Osteocyte (in vitro differentiated cells): ENCODE data around the gene NOVA2. TPM values are rescaled to one million over a fixed set of nuclear protein-coding genes. Genes with fewer than 3 reads are reported as not detected.

ENCODE experiments used
- DNase-seq: peaks from one replicate; pipeline ENCODE4 v3.0.0; 2021; ENCODE audit warnings: mixed read lengths; ENCODE audit not compliant: unreplicated experiment; ENCODE audit errors: extremely low spot score
- H3K27ac Mint-ChIP-seq: one replicate; pipeline ENCODE4 v1.8.0; 2021; ENCODE audit warnings: mild to moderate bottlenecking, mixed read lengths; ENCODE audit not compliant: unreplicated experiment
- H3K27me3 Mint-ChIP-seq: one replicate; pipeline ENCODE4 v1.8.0; 2021; ENCODE audit warnings: mixed read lengths; ENCODE audit not compliant: unreplicated experiment
- H3K36me3 Mint-ChIP-seq: one replicate; pipeline ENCODE4 v1.8.0; 2021; ENCODE audit warnings: mixed read lengths; ENCODE audit not compliant: unreplicated experiment
- H3K4me1 Mint-ChIP-seq: one replicate; pipeline ENCODE4 v1.8.0; 2021; ENCODE audit warnings: mixed read lengths; ENCODE audit not compliant: unreplicated experiment
- H3K4me3 Mint-ChIP-seq: one replicate; pipeline ENCODE4 v1.8.0; 2021; ENCODE audit warnings: mild to moderate bottlenecking, moderate library complexity, mixed read lengths; ENCODE audit not compliant: unreplicated experiment
- H3K9me3 Mint-ChIP-seq: one replicate; pipeline ENCODE4 v1.8.0; 2021; ENCODE audit warnings: mixed read lengths; ENCODE audit not compliant: unreplicated experiment
- CTCF ChIP-seq: fragments of 200-600 bp; sonication (generic); IDR thresholded peaks from 2 replicates; pipeline ENCODE4 v1.5.0; 2021; ENCODE audit warnings: antibody characterized with exemption, mild to moderate bottlenecking, moderate library complexity
- total RNA-seq: library from RNA; stranded (reverse); gene quantifications from 2 replicates; pipeline ENCODE4 v1.2.1, GENCODE V29; 2021

Gene NOVA2
- total RNA-seq, 1 donor from 2014 or later: not detected

GRCh38 chr19:45976178-45976577 is 2.5 kb upstream of the NOVA2 start:
- TF ChIP-seq CTCF: no peak
- Mint-ChIP-seq H3K4me1 (peaks cover 4% of the 10 kb centered on the region), H3K9me3 (no peaks in the 10 kb centered on the region), H3K4me3 (no peak overlapping the region), H3K27me3 (peaks cover 61% of the 10 kb centered on the region), H3K27ac (no peak overlapping the region), H3K36me3 (no peaks in the 10 kb centered on the region)
- no peak for DNase-seq

DNA sequence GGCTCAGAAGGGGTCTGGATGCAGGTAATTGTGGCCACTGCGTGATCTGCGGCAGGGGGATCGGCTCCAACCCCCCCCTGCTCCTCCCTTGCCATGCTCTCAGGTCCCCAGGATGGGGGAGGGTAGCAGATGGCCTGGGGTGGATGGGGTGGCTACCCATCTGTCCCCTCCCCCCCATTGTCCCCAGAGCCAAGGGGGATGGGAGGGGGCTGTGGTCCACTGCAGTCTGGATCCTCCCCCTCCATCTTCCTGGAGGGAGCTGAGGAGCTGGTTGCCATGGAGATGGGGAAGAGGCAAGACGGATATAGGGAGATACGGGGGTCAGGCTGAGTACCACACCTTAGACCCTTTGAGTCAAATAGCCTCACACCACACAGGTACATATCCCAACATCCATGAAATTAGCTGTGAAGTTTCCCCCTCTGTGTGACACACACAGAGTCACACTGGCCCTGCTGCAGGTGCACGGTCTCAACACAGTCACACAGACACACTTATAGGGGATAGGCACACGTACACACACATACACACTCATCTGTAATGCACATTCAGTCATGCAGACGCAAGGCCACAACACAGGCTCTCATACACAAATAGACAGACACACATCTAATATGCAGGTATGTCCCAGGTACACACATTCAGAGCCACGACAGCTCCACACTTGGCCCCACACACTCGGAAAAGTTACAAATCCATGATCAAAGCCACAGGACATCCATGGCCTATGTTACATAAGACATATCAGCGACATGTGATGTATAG is 1.8 kb upstream of the NOVA2 start:
- Mint-ChIP-seq H3K4me1 (peaks cover 4% of the 10 kb centered on the region), H3K27ac (no peak overlapping the region), H3K27me3 (peaks cover 63% of the 10 kb centered on the region), H3K36me3 (no peaks in the 10 kb centered on the region), H3K4me3 (no peak overlapping the region), H3K9me3 (no peaks in the 10 kb centered on the region)
- no peak for TF ChIP-seq CTCF
- no peak for DNase-seq

- Mint-ChIP-seq H3K4me1 (peaks cover 4% of the 10 kb centered on the region), H3K36me3 (no peaks in the 10 kb centered on the region), H3K4me3 (no peak overlapping the region), H3K27ac (no peak overlapping the region), H3K27me3 (peaks cover 68% of the 10 kb centered on the region), H3K9me3 (no peaks in the 10 kb centered on the region)
- no peak for DNase-seq
- TF ChIP-seq CTCF: no peak
Observed at GRCh38 chr19:45972947-45973540, 621 bp downstream of the NOVA2 start.

GRCh38 chr19:45972081-45972946 is 1.4 kb downstream of the NOVA2 start:
- TF ChIP-seq CTCF: no peak
- Mint-ChIP-seq H3K27me3 (peaks cover 64% of the 10 kb centered on the region), H3K9me3 (no peaks in the 10 kb centered on the region), H3K36me3 (no peaks in the 10 kb centered on the region), H3K27ac (no peak overlapping the region), H3K4me3 (no peak overlapping the region), H3K4me1 (peaks cover 4% of the 10 kb centered on the region)
- no peak for DNase-seq
